COLO668 (cell line): Measurements from ENCODE around the gene KYNU.
"Not testable (repeated sequence)": the region's sequence is repeated elsewhere in the genome, so short reads cannot be mapped to it uniquely, and the experiment has no call there.

Source experiments
- DNase-seq: peaks from one replicate; lab custom pipeline; 2025; ENCODE audit not compliant: unreplicated experiment; lab: John Stamatoyannopoulos, UW

The KYNU gene

GRCh38 chr2:142870526-142870925 lies 6.9 kb upstream of the KYNU start:
- no peak for DNase-seq

- no peak for DNase-seq
Observed at GRCh38 chr2:142871396-142871795, 6.1 kb upstream of the KYNU start.

GRCh38 chr2:142872882-142873724 lies 4.4 kb upstream of the KYNU start:
- DNase-seq: no peak

- no peak for DNase-seq
Observed at GRCh38 chr2:142873831-142874287, 3.6 kb upstream of the KYNU start.

- DNase-seq: no peak
Observed at GRCh38 chr2:142874293-142874814, 3.1 kb upstream of the KYNU start.

GRCh38 chr2:142875010-142875409 lies 2.5 kb upstream of the KYNU start:
- DNase-seq: no peak

GRCh38 chr2:142875652-142876051 lies 1.8 kb upstream of the KYNU start:
- DNase-seq: no peak

- DNase-seq: no peak
Observed at GRCh38 chr2:142876423-142876822, 1.0 kb upstream of the KYNU start.

GRCh38 chr2:142878031-142878678 lies 691 bp downstream of the KYNU start:
- DNase-seq: no peak

GRCh38 chr2:142879151-142879550 lies 1.7 kb downstream of the KYNU start:
- no peak for DNase-seq

- no peak for DNase-seq
Observed at GRCh38 chr2:142880279-142880678, 2.8 kb downstream of the KYNU start.

GRCh38 chr2:142881619-142882018 lies 4.2 kb downstream of the KYNU start:
- no peak for DNase-seq

GRCh38 chr2:142882500-142882899 lies 5.0 kb downstream of the KYNU start:
- DNase-seq: not testable (repeated sequence)

- no peak for DNase-seq
Observed at GRCh38 chr2:142883526-142883925, 6.1 kb downstream of the KYNU start.

- DNase-seq: no peak
Observed at GRCh38 chr2:142885543-142885942, 8.1 kb downstream of the KYNU start.

- DNase-seq: no peak
Observed at GRCh38 chr2:142892715-142893114, 15.3 kb downstream of the KYNU start.

- DNase-seq: no peak
Observed at GRCh38 chr2:142893241-142893640, 15.8 kb downstream of the KYNU start.

GRCh38 chr2:142897807-142898206 lies 20.3 kb downstream of the KYNU start:
- no peak for DNase-seq

- not testable (repeated sequence) for DNase-seq
Observed at GRCh38 chr2:142900327-142900726, 22.9 kb downstream of the KYNU start.

- DNase-seq: no peak
Observed at GRCh38 chr2:142901780-142902179, 24.3 kb downstream of the KYNU start.

- not testable (repeated sequence) for DNase-seq
Observed at GRCh38 chr2:142903726-142904125, 26.3 kb downstream of the KYNU start.

- DNase-seq: no peak
Observed at GRCh38 chr2:142907653-142908052, 30.2 kb downstream of the KYNU start.
